Measurements from ENCODE around the gene GGTLC3.
"Not testable (repeated sequence)": the region's sequence is repeated elsewhere in the genome, so short reads cannot be mapped to it uniquely, and the experiment has no call there.

DNA sequence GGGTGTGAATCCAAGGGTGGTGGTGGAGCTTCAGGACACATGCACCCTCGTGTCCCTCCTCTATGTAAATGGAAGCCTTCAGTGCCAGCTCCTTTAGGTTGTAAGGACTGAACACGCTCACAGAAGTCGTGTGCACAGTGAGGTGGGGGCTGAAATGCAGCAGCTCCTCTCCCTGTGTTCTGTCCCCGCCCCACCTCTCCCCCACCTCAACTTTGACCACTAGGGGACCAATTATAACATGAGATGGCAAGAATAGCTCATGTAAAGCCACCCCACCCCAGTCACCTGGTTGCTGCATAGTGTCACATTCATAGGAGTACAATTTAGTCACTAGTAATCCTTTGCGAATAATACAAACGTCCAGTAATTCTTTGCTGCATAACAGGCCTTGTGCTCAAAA is 4.8 kb upstream of the GGTLC3 start:
- not testable (repeated sequence) for TF ChIP-seq POLR2A (IDR thresholded peaks at IDR 0.05; ENCODE audit: low read depth, low read length); RFX5 (IDR thresholded peaks at IDR 0.05; ENCODE audit: low read depth, low read length); FOS (IDR thresholded peaks at IDR 0.05; ENCODE audit: low read depth, low read length); MXI1 (IDR thresholded peaks at IDR 0.05; ENCODE audit: borderline replicate concordance, low read depth, low read length); BHLHE40 (IDR thresholded peaks at IDR 0.05; ENCODE audit: low read depth, low read length); CHD1 (IDR thresholded peaks at IDR 0.05; ENCODE audit: low read depth, low read length)
- TF ChIP-seq, protein P1, sequence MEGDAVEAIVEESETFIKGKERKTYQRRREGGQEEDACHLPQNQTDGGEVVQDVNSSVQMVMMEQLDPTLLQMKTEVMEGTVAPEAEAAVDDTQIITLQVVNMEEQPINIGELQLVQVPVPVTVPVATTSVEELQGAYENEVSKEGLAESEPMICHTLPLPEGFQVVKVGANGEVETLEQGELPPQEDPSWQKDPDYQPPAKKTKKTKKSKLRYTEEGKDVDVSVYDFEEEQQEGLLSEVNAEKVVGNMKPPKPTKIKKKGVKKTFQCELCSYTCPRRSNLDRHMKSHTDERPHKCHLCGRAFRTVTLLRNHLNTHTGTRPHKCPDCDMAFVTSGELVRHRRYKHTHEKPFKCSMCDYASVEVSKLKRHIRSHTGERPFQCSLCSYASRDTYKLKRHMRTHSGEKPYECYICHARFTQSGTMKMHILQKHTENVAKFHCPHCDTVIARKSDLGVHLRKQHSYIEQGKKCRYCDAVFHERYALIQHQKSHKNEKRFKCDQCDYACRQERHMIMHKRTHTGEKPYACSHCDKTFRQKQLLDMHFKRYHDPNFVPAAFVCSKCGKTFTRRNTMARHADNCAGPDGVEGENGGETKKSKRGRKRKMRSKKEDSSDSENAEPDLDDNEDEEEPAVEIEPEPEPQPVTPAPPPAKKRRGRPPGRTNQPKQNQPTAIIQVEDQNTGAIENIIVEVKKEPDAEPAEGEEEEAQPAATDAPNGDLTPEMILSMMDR (conservative IDR thresholded peaks at IDR 0.05; ENCODE audit: low read depth, low read length) = not testable (repeated sequence)
